NCI-H146 treated with DMSO at 0.1 percent for 48 hours (cell line): ENCODE data around the gene OR8B8.
"Not testable (repeated sequence)": the region's sequence is repeated elsewhere in the genome, so short reads cannot be mapped to it uniquely, and the experiment has no call there.

Experiments
- DNase-seq: peaks from one replicate; lab custom pipeline; 2025; ENCODE audit not compliant: unreplicated experiment; lab: John Stamatoyannopoulos, UW

OR8B8 gene

GRCh38 chr11:124442442-124442841 lies 3.1 kb downstream of the OR8B8 start:
- DNase-seq, result no peak

GRCh38 chr11:124441519-124441918 lies 4.0 kb downstream of the OR8B8 start:
- DNase-seq, result no peak

- DNase-seq, result no peak
Observed at GRCh38 chr11:124441081-124441480, 4.4 kb downstream of the OR8B8 start.

GRCh38 chr11:124440608-124441007 lies 4.9 kb downstream of the OR8B8 start:
- no peak for DNase-seq

GRCh38 chr11:124434699-124435098 lies 10.8 kb downstream of the OR8B8 start:
- DNase-seq, result no peak

- DNase-seq, result no peak
Observed at GRCh38 chr11:124429599-124429998, 15.9 kb downstream of the OR8B8 start.

- DNase-seq, result no peak
Observed at GRCh38 chr11:124424384-124424921, 21.0 kb downstream of the OR8B8 start, which contains the start of gene OR8B4. Gene OR8B4, minus strand, starts transcription at chr11:124424871. Its CDS starts 0 bp downstream, at chr11:124424871.

- no peak for DNase-seq
Observed at GRCh38 chr11:124421043-124421442, 24.5 kb downstream of the OR8B8 start.

- DNase-seq, result no peak
Observed at GRCh38 chr11:124415356-124415923, 30.1 kb downstream of the OR8B8 start.

GRCh38 chr11:124409906-124410305 lies 35.6 kb downstream of the OR8B8 start:
- DNase-seq, result no peak

GRCh38 chr11:124405581-124405980 lies 39.9 kb downstream of the OR8B8 start:
- DNase-seq, result no peak

GRCh38 chr11:124403186-124403585 lies 42.3 kb downstream of the OR8B8 start:
- not testable (repeated sequence) for DNase-seq

- no peak for DNase-seq
Observed at GRCh38 chr11:124402326-124402922, 43.1 kb downstream of the OR8B8 start.

- DNase-seq, result no peak
Observed at GRCh38 chr11:124398924-124399323, 46.6 kb downstream of the OR8B8 start, which contains the start of gene OR8B3. Gene OR8B3, minus strand, starts transcription at chr11:124399024. Its CDS starts 1,673 bp downstream, at chr11:124397351.

- not testable (repeated sequence) for DNase-seq
Observed at GRCh38 chr11:124396847-124397246, 48.6 kb downstream of the OR8B8 start.

GRCh38 chr11:124394408-124394807 lies 51.1 kb downstream of the OR8B8 start:
- DNase-seq, result no peak
